T-cell (primary cell): ENCODE results near the gene LSP1. TPM values are rescaled to one million over a fixed set of nuclear protein-coding genes. Genes with fewer than 3 reads are reported as not detected.

Source experiments
- ATAC-seq, 4 experiments: fragments of 200-7000 bp in 3 of 4; fragments of 150-1000 bp in 1 of 4; cut with Tn5 transposase; replicated peaks in 1 of 4; 1 replicate in 3 of 4; 2 replicates in 1 of 4; pipeline ENCODE4 v1.10.0; 2021; ENCODE audit warnings: moderate library complexity in 3 of 4, mild to moderate bottlenecking in 2 of 4, moderate number of reproducible peaks in 1 of 4
- CTCF ChIA-PET, 2 donors: fragments of 300-600 bp; sonication (Branson Sonifier 250); formaldehyde crosslinking; loops; one replicate each; lab custom pipeline; 2022; ENCODE audit warnings: antibody characterized with exemption in 2 of 2; lab: Charles Lee
- POLR2A ChIA-PET, 2 donors: fragments of 300-600 bp; sonication (Branson Sonifier 250); formaldehyde crosslinking; loops; one replicate each; lab custom pipeline; 2022; ENCODE audit warnings: antibody characterized with exemption in 2 of 2; lab: Charles Lee
- DNase-seq, 35 experiments: peaks; one replicate each; pipeline versions ENCODE4 v3.0.0 to v3.0.0-alpha.2; 2013 to 2023
- H3K27ac ChIP-seq: one replicate; pipeline ENCODE4 v1.5.1; 2013; ENCODE audit warnings: low read length
- H3K27me3 ChIP-seq, 2 experiments: replicated peaks in 1 of 2; 1 replicate in 1 of 2; 2 replicates in 1 of 2; pipeline versions ENCODE4 v1.6.1 to v1.7.0; 2013; ENCODE audit warnings: low read length in 1 of 2, mixed read lengths in 1 of 2; ENCODE audit not compliant: control insufficient read depth in 2 of 2, insufficient read depth in 2 of 2; ENCODE audit errors: extremely low read depth in 1 of 2
- H3K36me3 ChIP-seq, 2 donors: 1 replicate in 1 of 2; 2 replicates in 1 of 2; pipeline versions ENCODE4 v1.6.1 to v1.7.0; 2013; ENCODE audit warnings: low read length in 1 of 2; ENCODE audit not compliant: control insufficient read depth in 2 of 2, insufficient read depth in 1 of 2; ENCODE audit errors: extremely low read depth in 1 of 2
- H3K4me1 ChIP-seq, 2 experiments: 1 replicate in 1 of 2; 2 replicates in 1 of 2; pipeline versions ENCODE4 v1.6.1 to v1.7.0; 2013; ENCODE audit warnings: low read length in 2 of 2, mixed read lengths in 1 of 2; ENCODE audit not compliant: insufficient read depth in 2 of 2, control insufficient read depth in 1 of 2; ENCODE audit errors: extremely low read depth in 1 of 2
- H3K4me3 ChIP-seq, 2 donors: 1 replicate in 1 of 2; 2 replicates in 1 of 2; pipeline versions ENCODE4 v1.5.1 to v1.7.0; 2013; ENCODE audit warnings: mild to moderate bottlenecking in 2 of 2, low read length in 1 of 2, moderate library complexity in 1 of 2; ENCODE audit not compliant: control insufficient read depth in 1 of 2; ENCODE audit errors: extremely low read depth in 1 of 2
- H3K9me3 ChIP-seq: 2 replicates; pipeline ENCODE4 v1.7.0; 2013
- H3K27ac Mint-ChIP-seq, 2 donors: one replicate each; pipeline ENCODE4 v1.8.0; 2020 to 2021; ENCODE audit warnings: mild to moderate bottlenecking in 2 of 2, mixed read lengths in 2 of 2
- H3K27me3 Mint-ChIP-seq, 2 donors: one replicate each; pipeline ENCODE4 v1.8.0; 2021 to 2022; ENCODE audit warnings: mixed read lengths in 2 of 2
- H3K36me3 Mint-ChIP-seq: one replicate; pipeline ENCODE4 v1.8.0; 2021; ENCODE audit warnings: mixed read lengths
- H3K4me1 Mint-ChIP-seq, 3 donors: one replicate each; pipeline ENCODE4 v1.8.0; 2020 to 2022; ENCODE audit warnings: mixed read lengths in 3 of 3, mild to moderate bottlenecking in 1 of 3
- H3K4me3 Mint-ChIP-seq, 3 donors: one replicate each; pipeline ENCODE4 v1.8.0; 2020 to 2022; ENCODE audit warnings: mild to moderate bottlenecking in 3 of 3, mixed read lengths in 3 of 3, moderate library complexity in 3 of 3
- H3K9me3 Mint-ChIP-seq, 3 donors: one replicate each; pipeline ENCODE4 v1.8.0; 2020 to 2022; ENCODE audit warnings: mixed read lengths in 3 of 3
- WGBS: methylation state at CpG from one replicate; pipeline ENCODE4 v1.1.5; 2013; ENCODE audit warnings: missing lambda C conversion rate; ENCODE audit not compliant: insufficient coverage; 5-methylcytosine and 5-hydroxymethylcytosine counted together
- total RNA-seq, 35 experiments: library from RNA in 6 of 35; stranded (reverse) in 6 of 35; fragments of 120-200 nt in 1 of 35; gene quantifications; one replicate each; pipeline versions ENCODE4 v1.2.1 to v1.2.4 and lab custom pipeline; 2013 to 2026

Gene LSP1
- total RNA-seq, 5 donors from 2014 or later (not counting 1 experiment from before 2014, with no cell fraction given): 286 to 514 (median 375) TPM

DNA sequence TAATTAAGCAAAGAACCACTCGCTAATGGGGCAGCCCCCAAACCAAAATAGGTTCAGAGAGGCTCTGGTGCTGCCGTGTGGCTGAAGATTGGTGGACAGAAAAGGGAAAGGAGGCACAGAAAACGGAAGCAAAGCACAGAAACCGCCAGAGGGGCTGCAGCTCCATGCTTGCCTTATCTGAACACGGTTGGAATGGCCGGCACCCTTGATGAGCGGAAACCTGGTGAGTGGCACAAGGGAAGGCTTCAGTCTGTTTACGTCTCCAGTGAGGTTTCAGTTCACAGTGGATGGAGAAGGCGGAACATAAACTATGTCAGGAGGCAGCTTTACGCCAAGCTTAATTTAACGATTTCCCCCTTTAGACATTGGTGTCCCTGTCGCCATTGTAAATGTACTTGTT, 44.0 kb downstream of the LSP1 start:
- H3K4me1 ChIP-seq: peaks cover 3 to 5% of the 10 kb centered on the region in 2 experiments
- H3K27me3 Mint-ChIP-seq: peaks cover 10% of the 10 kb centered on the region in 2 donors
- H3K36me3 Mint-ChIP-seq: no peaks in the 10 kb centered on the region
- H3K27ac Mint-ChIP-seq: no peak overlapping the region
- ChIA-PET POLR2A (no interaction called here), CTCF (no interaction called here)
- peak overlapping the region in 1 of 3 donors; percentile 9 for H3K4me3 Mint-ChIP-seq
- WGBS: 61% methylated on average over 11 of the region's 12 CpGs
- no peaks in the 10 kb centered on the region for H3K9me3 ChIP-seq
- H3K36me3 ChIP-seq: peaks cover 0 to 3% of the 10 kb centered on the region in 2 donors
- DNase-seq (no peak), ATAC-seq (no peak)
- H3K27me3 ChIP-seq: peaks cover 0 to 12% of the 10 kb centered on the region in 2 experiments
- H3K4me3 ChIP-seq: no peak overlapping the region
- no peak overlapping the region for H3K27ac ChIP-seq
- peaks cover 0 to 5% (median 0%) of the 10 kb centered on the region in 3 donors for H3K9me3 Mint-ChIP-seq
- peaks cover 4 to 20% (median 17%) of the 10 kb centered on the region in 3 donors for H3K4me1 Mint-ChIP-seq

GRCh38 chr11:1899090-1899489, 46.2 kb downstream of the LSP1 start:
- no peaks in the 10 kb centered on the region for H3K36me3 Mint-ChIP-seq
- CTCF ChIA-PET: no interaction called here
- POLR2A ChIA-PET: no interaction called here
- Histone ChIP-seq H3K27me3 (peaks cover 0 to 18% of the 10 kb centered on the region in 2 experiments), H3K36me3 (no peaks in the 10 kb centered on the region), H3K9me3 (no peaks in the 10 kb centered on the region), H3K4me1 (no peaks in the 10 kb centered on the region), H3K4me3 (no peak overlapping the region), H3K27ac (no peak overlapping the region)
- DNase-seq (no peak), ATAC-seq (no peak)
- H3K4me1 Mint-ChIP-seq: peaks cover 0 to 4% (median 0%) of the 10 kb centered on the region in 3 donors
- H3K4me3 Mint-ChIP-seq: no peak overlapping the region
- H3K27ac Mint-ChIP-seq: no peak overlapping the region
- H3K9me3 Mint-ChIP-seq: no peaks in the 10 kb centered on the region
- WGBS: 93% methylated on average over 2 of the region's 4 CpGs
- H3K27me3 Mint-ChIP-seq: peaks cover 10% of the 10 kb centered on the region in 2 donors

- Mint-ChIP-seq H3K27me3 (peaks cover 10% of the 10 kb centered on the region in 2 donors), H3K4me3 (no peak overlapping the region), H3K4me1 (peaks cover 0 to 4% (median 0%) of the 10 kb centered on the region in 3 donors), H3K9me3 (no peaks in the 10 kb centered on the region), H3K27ac (no peak overlapping the region), H3K36me3 (no peaks in the 10 kb centered on the region)
- H3K4me1 ChIP-seq: no peaks in the 10 kb centered on the region
- no peak for ATAC-seq
- CTCF ChIA-PET: no interaction called here
- POLR2A ChIA-PET: no interaction called here
- H3K9me3 ChIP-seq: no peaks in the 10 kb centered on the region
- DNase-seq: no peak
- H3K4me3 ChIP-seq: no peak overlapping the region
- no CpG with 5 or more reads among the region's 5 CpGs for WGBS
- no peak overlapping the region for H3K27ac ChIP-seq
- peaks cover 0 to 18% of the 10 kb centered on the region in 2 experiments for H3K27me3 ChIP-seq
- H3K36me3 ChIP-seq: no peaks in the 10 kb centered on the region
Observed at GRCh38 chr11:1899686-1900085, 46.8 kb downstream of the LSP1 start.

GRCh38 chr11:1906181-1906580, 53.3 kb downstream of the LSP1 start:
- H3K27ac Mint-ChIP-seq: no peak overlapping the region
- no CpG with 5 or more reads among the region's 5 CpGs for WGBS
- ATAC-seq (no peak), DNase-seq (no peak)
- H3K4me1 ChIP-seq: no peaks in the 10 kb centered on the region
- no peaks in the 10 kb centered on the region for H3K9me3 ChIP-seq
- H3K9me3 Mint-ChIP-seq: no peaks in the 10 kb centered on the region
- no peaks in the 10 kb centered on the region for H3K4me1 Mint-ChIP-seq
- no peak overlapping the region for H3K4me3 Mint-ChIP-seq
- no peaks in the 10 kb centered on the region for H3K36me3 ChIP-seq
- peaks cover 0 to 20% of the 10 kb centered on the region in 2 experiments for H3K27me3 ChIP-seq
- POLR2A ChIA-PET: interaction anchor here in 1 of 2 donors (0.6 kb wide), 1 partner anchor 15 kb away, joined by 3 read pairs; the partner anchor contains the start of gene PRR33
- no peak overlapping the region for H3K4me3 ChIP-seq
- H3K36me3 Mint-ChIP-seq: no peaks in the 10 kb centered on the region
- H3K27ac ChIP-seq: no peak overlapping the region
- CTCF ChIA-PET: no interaction called here
- H3K27me3 Mint-ChIP-seq: peaks cover 0 to 17% of the 10 kb centered on the region in 2 donors

- H3K4me1 ChIP-seq: no peaks in the 10 kb centered on the region
- Mint-ChIP-seq H3K36me3 (no peaks in the 10 kb centered on the region), H3K27me3 (peaks cover 0 to 17% of the 10 kb centered on the region in 2 donors), H3K4me3 (no peak overlapping the region), H3K27ac (no peak overlapping the region), H3K9me3 (no peaks in the 10 kb centered on the region), H3K4me1 (no peaks in the 10 kb centered on the region)
- H3K27ac ChIP-seq: no peak overlapping the region
- ChIA-PET CTCF (no interaction called here), POLR2A (interaction anchor here (0.6 kb wide), 2 partner anchors 15 to 175 kb away, joined by 3 to 5 read pairs; partner anchors contain the start of gene PRR33 (in 1 of the 2))
- no peaks in the 10 kb centered on the region for H3K9me3 ChIP-seq
- H3K4me3 ChIP-seq: no peak overlapping the region
- DNase-seq (no peak), ATAC-seq (no peak)
- H3K27me3 ChIP-seq: peaks cover 0 to 20% of the 10 kb centered on the region in 2 experiments
- H3K36me3 ChIP-seq: no peaks in the 10 kb centered on the region
- WGBS: 85% methylated on average over 14 of the region's 14 CpGs
Observed at GRCh38 chr11:1906611-1907423, 53.9 kb downstream of the LSP1 start.

DNA sequence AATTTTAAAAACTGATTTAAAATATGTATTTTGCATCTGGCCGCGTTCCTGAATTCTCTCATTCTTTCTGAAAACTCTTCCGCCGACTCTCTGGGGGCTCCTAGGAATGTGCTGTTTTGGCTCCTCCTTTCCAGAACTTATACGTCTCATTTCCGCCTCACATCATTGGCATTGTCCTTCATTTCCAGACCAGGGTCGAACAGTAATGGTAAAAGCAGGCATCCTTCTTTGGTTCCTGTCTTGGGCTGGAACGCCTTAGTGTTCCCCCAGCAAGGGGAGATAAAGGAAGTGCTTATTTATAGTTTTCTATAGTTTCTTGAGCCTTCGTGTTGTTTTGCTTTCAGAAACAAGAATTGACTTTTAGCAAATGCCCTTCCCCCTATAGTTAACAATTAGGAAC, 55.7 kb downstream of the LSP1 start:
- 100% methylated on average over 4 of the region's 9 CpGs for WGBS
- Histone ChIP-seq H3K27me3 (peaks cover 0 to 17% of the 10 kb centered on the region in 2 experiments), H3K36me3 (no peaks in the 10 kb centered on the region), H3K4me1 (no peaks in the 10 kb centered on the region), H3K27ac (no peak overlapping the region), H3K4me3 (no peak overlapping the region), H3K9me3 (no peaks in the 10 kb centered on the region)
- no peak for DNase-seq
- no peak for ATAC-seq
- Mint-ChIP-seq H3K9me3 (no peaks in the 10 kb centered on the region), H3K4me3 (no peak overlapping the region), H3K27ac (no peak overlapping the region), H3K36me3 (no peaks in the 10 kb centered on the region), H3K27me3 (peaks cover 0 to 17% of the 10 kb centered on the region in 2 donors), H3K4me1 (no peaks in the 10 kb centered on the region)
- ChIA-PET CTCF (no interaction called here), POLR2A (interaction anchor here in 1 of 2 donors (0.7 kb wide), 1 partner anchor 15 kb away, joined by 6 read pairs; no protein-coding TSS in a partner anchor)
